Stimulated activated CD8-positive, alpha-beta memory T cell treated with anti-CD3 and anti-CD28 coated beads, Interleukin-2, amount 100 ng/mL, for 1 hour (primary cell): Measurements from ENCODE around the gene UBE2QL1.
"Not testable (repeated sequence)": the region's sequence is repeated elsewhere in the genome, so short reads cannot be mapped to it uniquely, and the experiment has no call there.

ENCODE experiments used
- DNase-seq, 2 donors: peaks; one replicate each; pipeline ENCODE4 v3.0.0-alpha.2; 2020; ENCODE audit warnings: low read depth in 2 of 2

Gene UBE2QL1

DNA sequence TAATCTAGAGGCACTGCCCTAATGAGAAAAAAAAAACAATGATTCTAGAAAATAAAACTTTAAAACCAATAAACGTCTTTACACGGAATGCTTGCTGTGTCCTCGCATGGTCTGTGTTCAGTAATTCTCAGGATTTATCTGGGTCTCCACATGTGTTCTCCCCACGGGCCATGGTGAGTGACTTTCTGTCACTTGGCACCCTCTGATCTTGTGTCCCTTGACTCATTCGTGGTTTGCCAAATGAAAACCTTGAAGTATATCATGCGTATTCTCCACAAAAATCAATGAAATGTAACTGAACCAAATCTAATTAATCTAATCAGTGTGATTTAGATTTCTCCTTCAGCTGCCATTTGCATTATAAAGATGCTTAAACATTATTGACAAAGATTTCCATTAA, 48.0 kb downstream of the UBE2QL1 start:
- no peak for DNase-seq

DNA sequence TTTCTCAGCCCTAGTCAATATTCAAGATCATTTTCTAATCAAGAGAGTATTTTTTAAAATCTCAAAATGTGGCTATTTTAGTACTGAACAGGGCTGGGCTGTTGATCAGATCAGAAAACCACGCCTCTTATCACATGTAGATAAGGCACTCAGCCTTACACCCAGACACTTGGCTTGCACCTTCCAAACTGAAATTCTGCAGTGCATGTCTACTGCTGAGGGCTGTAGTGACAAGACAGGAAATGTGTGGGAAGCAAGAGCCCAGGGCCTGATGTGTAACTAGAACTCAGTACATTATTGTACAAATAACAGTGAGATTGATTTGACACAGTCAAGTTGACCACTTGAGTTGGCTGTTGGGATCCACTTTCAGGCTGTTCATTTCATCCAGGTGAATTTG, 48.6 kb downstream of the UBE2QL1 start:
- DNase-seq, result no peak

DNA sequence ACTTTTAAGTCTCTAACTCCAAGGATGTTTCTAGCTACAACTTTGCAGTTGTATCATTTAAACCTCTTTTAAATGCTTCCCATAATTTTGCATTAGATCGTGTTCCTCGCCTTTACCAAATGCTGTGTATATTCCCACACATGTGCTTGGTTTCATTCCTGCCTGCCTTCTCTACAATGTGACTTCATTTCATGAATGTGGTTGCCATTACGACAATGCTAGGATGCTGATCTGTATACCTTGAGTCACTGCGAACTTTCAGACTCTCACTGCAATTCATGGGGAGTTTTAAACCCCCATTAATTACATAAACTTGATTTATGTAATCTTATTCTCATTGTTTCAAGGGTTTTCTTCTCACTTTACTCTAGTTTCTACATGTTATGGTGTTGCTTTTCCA, 50.3 kb downstream of the UBE2QL1 start:
- no peak for DNase-seq

DNA sequence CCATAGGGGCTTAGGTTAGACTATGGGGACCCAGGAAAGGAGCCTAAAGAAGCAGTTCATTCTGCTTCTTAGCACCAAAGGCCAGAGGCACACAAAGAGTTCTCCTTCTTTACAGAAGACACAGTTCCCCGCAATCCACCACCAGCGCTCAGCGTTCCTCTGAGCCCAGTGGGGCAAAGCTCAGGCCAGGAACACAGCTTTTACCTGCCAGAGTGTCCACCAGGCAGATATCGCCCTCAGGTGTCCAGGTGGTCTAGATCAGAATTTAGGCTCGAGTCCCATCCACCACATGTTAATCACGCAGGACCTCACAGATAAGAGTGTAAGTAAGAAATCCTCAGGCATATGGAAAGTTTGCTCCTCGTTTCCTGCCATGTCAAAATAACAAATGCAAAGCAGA, 53.0 kb downstream of the UBE2QL1 start:
- DNase-seq, result no peak

DNA sequence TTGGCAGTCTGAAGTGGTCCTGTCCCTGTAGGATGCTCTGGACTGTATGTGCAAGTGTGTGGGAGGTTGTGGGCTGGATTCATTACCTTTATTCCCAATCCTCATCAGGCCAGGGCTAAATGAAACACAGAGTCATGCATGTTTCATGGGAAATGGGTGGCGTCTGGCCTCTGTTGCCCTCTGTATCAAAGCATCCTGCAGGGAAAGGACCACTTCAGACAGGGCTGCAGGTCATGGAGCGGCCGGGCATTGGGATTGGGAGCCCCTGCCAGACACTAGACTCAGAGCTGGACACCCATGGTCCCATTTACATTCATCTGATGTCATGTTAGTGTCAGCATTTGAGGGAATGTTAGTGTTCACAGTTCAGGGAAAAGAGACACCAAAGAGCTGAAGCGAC, 53.8 kb downstream of the UBE2QL1 start:
- no peak for DNase-seq

DNA sequence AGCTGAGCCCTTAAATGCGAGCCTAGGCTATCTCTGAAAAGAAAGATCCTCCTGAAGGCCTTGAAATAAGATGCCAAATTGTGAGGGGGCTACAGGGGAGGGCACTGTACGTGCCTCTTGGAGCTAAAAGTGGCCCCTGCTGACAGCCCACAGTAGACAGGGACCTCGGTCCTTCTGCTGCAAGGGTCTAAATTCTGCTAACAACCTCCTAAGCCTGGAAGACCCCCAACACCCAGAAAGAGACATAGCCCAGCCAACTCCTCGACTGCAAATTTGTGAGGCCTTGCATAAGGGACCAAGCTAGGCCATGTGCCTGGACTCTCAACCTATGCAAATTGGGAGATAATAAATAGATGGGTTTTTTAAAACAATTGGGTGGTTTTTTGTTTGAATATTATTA, 54.7 kb downstream of the UBE2QL1 start:
- DNase-seq, result no peak

DNA sequence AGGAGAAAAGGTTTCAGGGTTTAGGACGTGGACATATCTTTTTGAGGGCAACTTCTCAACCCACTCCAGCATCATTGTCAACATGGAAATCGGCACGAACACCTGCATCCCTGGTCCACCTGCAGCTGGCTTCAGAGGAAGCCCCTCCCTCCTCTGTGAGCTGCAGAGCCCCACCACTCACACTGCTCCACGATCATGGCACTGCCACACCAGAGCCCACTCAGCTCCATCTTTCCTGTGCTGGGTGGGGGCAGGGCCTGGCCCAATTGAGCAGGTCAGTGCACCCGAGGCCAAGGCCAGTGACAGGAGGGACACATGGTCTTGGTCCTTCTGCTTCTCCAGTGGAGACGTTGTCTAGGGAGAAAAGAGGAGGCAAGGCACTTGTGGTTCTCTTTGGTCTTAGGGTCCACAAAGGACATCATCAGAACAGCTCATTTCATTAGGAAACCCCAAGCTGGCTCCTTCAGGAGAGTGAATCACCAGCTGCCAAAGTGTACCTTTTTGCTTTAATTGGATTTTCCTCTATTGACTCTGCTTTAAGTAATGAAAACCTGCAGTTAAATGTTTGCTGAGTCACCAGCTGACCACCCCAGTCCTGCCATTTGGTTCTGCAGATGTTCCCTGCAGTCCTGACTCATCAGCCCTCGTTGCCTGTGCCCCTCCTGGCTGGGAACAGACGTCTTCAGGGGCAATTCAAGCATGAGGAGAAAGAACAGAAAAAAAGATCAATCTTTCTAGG, 56.2 kb downstream of the UBE2QL1 start:
- no peak for DNase-seq

DNA sequence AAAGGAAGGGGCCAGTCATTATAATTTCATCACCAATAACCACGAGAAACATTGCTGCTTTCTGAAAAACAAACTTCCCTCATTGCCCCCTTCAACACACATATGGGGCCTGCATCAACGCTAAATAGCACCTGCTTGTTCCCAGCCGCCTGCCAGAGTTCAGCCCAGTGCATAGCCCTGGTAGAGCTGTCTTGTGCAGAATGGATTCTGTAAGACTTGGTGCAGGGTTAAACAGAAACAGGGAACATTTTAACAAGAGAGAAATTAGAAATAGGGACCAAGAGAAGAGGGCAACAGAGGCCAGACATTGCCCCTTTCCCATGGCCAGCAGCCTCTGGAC, 56.7 kb downstream of the UBE2QL1 start:
- DNase-seq, result no peak

DNA sequence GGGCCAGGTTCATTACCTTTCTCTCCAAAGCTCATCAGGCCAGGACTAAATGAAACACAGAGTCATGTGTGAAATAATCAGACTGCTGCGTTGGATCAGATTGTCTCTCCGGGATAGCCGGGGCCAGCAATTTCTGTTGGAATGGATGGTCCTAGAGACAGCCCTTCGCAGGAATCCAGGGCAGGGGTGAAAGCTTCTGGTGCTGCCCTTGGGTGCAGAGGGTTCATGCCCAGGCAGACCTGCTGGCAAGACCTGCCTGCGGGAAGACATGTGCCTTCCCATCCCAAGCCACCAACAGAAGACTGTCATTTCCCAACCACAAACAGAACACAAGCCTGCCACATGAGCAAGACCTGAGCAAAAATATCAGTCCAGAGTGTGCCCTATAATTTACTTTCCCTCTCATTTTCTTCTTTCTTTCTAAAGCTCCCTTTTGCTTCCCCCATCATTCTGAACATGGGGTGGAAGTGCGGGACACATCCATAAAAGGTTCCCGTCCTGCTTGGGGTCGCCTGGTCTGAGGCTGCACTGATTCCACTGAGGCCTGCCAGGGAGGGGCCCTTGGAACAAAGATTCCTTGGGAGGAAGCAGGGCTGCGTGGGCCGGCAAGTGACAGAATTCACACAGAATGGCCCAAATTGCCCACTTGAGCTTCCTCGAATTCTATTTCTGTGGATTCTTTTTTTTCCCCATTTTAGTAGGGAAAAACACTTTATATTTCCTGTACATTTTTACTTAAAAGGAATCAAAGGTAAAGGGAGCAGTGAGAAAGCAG, 57.3 kb downstream of the UBE2QL1 start:
- DNase-seq, result no peak

DNA sequence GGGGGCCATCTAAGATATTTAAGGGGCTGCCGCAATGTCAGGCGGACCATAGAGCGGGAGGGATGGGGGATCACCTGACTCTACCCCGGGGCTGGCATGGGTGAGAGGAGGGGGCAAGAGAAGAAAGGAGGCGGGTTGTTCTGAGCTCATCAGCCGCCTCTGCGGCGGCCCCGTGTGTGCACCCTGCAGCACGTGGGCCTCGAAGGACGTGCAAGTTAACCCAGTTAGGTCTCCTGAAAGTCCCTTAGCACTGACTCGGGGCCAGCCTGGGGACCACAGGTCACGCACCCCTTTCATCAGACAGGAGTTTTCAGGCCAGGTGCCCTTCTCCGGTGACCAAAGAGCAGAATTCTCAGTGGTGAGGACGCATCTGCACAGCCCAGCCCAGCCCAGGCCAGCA, 58.0 kb downstream of the UBE2QL1 start:
- DNase-seq, result no peak

DNA sequence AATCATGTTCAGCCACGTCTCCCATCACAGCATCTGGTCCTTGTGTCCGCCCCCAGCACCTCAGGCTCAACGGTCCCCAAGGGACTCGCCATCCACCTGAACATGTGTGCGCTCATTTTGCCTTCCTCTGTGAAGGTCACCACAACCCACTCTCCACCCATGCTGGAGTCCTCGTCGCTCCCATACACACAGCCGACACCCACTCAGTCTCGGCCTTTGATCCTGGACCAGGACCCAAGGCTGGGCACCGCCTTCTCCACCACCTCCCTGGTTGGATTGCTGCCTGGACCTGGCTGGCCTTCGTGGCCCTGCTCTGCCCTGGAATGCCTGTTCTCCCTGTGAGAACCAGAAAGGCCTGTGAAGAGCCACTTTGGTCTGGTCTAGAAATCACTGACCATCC, 60.3 kb downstream of the UBE2QL1 start:
- no peak for DNase-seq

DNA sequence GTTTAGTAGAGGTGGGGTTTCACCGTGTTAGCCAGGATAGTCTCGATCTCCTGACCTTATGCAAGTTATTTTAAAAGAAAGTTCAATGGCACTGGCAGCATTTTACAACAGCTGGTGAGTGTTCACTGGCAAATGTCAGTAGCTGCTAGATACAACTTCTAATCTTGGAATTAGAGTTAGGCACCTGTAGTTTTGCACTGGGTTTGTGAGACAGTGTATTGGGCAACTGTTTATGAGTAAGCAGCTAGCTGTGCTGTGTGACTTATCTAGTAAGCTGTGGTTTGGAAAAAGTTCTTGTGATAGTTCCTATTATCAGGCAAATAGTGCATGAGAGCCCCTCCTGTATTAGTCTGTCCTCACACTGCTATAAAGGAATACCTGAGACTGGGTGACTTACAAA, 61.5 kb downstream of the UBE2QL1 start:
- no peak for DNase-seq

DNA sequence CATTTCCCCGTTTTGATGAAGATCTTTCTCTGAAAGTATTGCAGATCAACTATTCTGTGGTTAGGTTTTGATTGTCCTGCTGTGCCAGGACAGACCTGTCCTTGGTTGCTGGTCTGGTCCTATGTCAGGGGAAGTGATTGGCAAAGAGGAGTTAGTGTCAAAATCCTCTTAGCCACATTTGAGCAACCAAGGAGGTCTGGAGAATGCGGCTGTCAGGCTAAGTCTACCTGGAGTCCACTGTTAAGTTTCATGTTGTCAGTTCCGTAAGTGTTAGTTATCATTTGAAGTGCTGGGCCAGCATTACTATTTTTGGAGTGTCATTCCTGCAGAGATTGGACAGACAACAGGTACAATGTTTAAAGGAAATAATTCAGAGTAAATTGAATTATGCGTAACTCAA, 62.3 kb downstream of the UBE2QL1 start:
- DNase-seq, result no peak

DNA sequence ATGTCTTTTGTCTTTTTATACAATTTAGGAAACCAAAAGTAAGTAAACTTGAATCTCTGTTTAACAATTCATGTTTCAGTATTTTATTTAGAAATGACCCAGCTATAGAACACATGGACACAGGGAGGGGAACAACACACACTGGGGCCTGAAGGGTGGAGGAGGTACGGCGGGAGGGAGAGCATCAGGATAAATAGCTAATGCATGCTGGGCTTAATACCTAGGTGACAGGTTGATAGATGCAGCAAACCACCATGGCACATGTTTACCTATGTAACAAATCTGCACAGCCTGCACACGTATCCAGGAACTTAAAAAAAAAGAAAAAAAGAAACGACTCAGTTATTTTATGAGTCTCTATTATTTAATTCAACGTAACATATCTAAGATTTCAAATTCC, 67.2 kb downstream of the UBE2QL1 start:
- not testable (repeated sequence) for DNase-seq

DNA sequence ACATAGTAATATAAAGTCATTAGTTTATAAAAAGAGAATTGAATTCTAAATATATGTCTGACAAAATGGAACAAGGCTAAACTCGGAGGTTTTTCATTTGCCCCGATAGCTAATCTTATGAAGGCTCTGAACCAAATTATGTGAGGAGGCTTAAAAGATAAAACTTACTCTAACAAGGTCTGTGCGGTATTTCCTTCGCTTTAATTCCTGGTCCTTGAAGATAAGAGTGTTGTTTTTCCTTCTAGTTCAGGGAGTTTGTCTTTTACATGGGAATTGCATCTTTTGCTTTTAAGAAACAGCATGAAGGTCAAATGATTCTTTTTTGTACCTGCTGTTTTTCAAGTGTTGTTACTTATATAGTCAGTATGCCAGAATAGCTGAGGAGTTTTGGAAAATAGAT, 68.2 kb downstream of the UBE2QL1 start:
- no peak for DNase-seq

DNA sequence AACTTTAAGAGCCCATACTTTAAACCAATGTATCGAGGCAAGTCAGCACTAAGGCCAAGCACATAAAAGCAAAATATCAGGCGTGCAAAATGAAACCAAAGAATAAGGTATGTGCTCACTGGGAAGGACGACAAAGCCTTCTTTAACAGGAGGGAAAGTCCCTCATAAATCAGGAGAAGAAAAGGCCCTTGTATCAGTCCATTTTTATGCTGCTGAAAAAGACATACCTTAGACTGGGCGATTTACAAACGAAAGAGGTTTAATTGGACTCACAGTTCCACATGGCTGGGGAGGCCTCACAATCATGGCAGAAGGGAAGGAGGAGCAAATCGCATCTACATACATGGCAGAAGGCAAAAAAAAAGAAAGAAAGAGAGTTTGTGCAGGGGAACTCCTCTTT, 68.9 kb downstream of the UBE2QL1 start:
- DNase-seq, result no peak

DNA sequence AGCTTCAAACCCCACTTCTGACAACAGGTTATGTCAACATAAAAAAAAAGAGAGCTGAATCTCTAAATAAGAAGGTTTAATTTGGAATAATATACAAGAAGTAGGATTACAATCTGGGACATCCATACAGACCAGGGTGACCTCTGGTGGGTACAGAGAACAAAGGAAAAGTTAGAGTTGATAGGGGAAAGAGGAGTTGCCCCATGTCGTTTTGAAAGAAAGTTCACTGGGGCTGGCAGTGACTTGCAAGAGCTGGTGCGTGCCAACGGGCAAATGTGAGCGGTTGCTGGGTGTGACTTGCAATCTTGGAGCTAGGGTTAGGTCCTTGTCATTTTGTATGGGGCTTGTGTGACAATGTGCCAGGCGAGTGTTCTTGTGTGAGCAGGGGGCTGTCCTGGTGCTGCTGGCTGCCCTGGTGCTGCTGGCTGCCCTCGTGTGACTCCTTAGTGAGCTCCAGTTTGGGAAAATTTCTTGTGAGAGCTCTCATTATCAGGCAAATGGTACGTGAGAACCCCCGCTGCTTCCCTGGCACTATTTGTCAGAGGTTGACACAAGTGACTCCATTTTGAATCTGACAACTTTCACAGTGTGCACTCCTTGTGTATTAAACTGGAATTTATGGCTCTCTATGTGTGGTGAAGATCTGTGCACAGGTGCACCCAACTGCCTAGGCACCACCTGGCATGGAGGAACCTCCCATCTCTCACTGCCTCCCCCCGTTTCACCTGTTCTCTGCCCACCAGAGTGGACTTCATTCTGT, 69.8 kb downstream of the UBE2QL1 start:
- DNase-seq, result no peak

DNA sequence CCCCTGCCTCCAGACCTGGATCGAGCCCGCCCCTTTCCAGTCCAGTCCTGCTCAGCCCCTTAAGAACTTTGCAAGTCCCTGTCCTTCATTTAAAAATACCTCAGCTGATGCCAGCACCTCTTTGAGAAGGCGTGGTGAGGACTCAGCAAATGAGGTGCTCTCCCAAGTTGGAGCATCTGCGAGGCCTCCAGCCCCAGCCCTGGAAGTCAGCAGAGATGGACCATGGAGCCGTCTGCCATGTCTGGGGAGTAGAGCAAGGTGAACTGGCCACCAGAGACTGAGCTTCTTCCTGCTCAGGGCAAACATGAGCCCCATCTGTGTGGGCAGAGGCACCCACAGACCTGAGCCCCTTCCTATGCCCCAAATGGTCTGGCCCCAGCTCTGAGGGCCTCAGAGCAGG, 71.5 kb downstream of the UBE2QL1 start:
- no peak for DNase-seq

DNA sequence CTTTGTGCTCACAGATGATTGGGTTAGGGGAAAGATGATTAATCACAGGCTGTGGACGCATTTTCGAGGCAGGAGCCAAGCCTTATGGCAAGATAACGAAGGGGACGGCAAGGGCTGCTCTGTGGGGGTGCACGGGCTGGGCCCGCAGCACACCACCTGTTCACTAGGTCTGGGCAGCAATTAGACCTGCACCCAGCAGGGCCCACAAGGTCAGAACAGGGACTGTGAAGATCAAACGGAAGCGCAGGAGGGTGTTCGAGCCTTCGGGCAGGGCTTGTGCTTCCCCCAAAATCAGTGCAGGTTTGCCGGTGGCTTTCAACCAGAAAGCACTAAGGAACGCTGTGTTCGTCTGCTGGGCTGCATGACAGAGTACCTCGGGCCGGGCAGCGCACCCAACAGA, 73.7 kb downstream of the UBE2QL1 start:
- DNase-seq, result no peak

DNA sequence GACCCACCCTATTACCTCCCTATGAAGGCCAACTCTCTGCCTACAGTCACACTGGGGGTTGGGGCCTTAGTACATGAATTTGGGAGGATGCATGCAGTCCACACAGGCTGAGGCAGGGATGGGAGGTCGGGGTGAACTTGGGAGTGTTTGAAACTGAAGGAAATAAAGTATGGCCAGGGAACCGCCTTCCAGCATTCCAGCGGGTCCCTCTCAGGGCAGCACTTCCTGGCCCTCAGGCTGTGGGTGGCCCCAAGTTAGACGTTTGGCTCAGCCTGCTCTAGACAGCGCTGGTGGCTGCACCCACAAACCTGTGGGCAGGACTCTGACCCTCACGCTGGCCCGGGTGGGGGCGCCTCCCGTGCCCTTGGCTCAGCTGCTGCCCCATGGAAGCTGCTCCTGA, 74.3 kb downstream of the UBE2QL1 start:
- no peak for DNase-seq

DNA sequence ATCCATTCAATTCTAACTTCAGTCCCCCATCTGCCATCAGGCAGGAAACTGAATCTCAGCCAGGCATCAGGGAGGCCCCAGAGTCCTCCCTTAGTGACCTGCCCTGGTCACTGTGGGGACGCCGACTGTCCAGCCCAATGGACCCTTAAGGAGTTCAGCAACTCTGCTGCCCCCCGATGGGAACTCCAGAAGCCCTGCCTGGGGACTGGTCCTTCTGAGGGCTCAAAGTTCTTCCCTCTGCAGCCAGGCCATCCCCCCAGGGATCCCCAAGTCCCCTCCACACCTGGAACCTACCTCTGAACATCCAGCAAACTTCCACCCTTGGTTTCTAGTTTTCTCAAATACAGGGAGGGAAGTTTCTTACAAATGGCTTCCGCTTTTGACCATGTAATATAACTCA, 76.8 kb downstream of the UBE2QL1 start:
- DNase-seq, result no peak

DNA sequence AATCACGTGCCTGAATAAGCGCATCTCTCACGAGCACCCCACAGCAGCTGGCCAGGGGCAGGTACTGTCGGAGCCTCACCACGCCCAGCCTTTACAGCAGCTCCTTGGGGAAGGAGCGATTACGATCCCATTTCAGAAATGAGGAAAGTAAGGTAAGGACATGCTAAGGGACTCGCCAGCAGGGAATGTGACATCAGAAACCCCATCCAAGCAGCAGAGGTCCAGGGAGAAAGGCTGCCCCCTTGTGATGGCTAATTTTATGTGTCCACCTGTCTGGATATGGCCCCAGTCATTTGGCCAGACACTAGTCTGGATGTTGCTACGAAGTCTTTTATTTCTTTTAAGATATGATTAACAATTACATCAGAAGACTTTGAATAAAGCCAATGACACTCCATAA, 77.3 kb downstream of the UBE2QL1 start:
- DNase-seq, result no peak
